HepG2 (cell line): ENCODE measurements around the gene NRSN2. TPM values are rescaled to one million over a fixed set of nuclear protein-coding genes. Genes with fewer than 3 reads are reported as not detected.

Experiments used
- ERF ChIP-seq: IDR thresholded peaks from 2 replicates; pipeline ENCODE4 v1.6.1; 2018; ENCODE audit warnings: missing biosample characterization, missing genetic modification reagents
- FOXK1 ChIP-seq: sonication (generic); formaldehyde crosslinking; IDR thresholded peaks from 2 replicates; pipeline ENCODE4 v1.4.0; 2020; ENCODE audit warnings: low read depth, missing genetic modification reagents, borderline replicate concordance
- KLF15 ChIP-seq: sonication (generic); formaldehyde crosslinking; IDR thresholded peaks from 2 replicates; pipeline ENCODE4 v1.8.1; 2023; ENCODE audit warnings: borderline replicate concordance, mild to moderate bottlenecking, inconsistent platforms, missing genetic modification reagents, mixed read lengths
- PHF8 ChIP-seq: sonication (generic); formaldehyde crosslinking; IDR thresholded peaks from 2 replicates; pipeline ENCODE4 v1.5.0; 2020; ENCODE audit warnings: missing genetic modification reagents
- ZFP36L1 ChIP-seq: sonication (generic); formaldehyde crosslinking; IDR thresholded peaks from 2 replicates; pipeline ENCODE4 v1.8.0; 2022; ENCODE audit warnings: mild to moderate bottlenecking, missing genetic modification reagents, moderate library complexity
- polyA plus RNA-seq, 8 experiments: library from polyadenylated mRNA; depleted of rRNA in 3 of 8; stranded (reverse) in 7 of 8; unstranded in 1 of 8; fragments of >200 nt; fragmentation: Illumina TruSeq in 4 of 8; extraction: Trizol in 4 of 8; gene quantifications; 2 replicates each; pipeline versions ENCODE4 v1.2.1 to v1.2.3, GENCODE V29; 2011 to 2016; ENCODE audit warnings: low read depth in 4 of 8, missing spikeins in 1 of 8, mixed read lengths in 1 of 8; ENCODE audit not compliant: insufficient read depth in 1 of 8
- total RNA-seq, 5 experiments: library from RNA; depleted of rRNA; stranded (reverse); fragments of >200 nt; fragmentation: Illumina TruSeq; extraction: Trizol; gene quantifications; 2 replicates each; pipeline ENCODE4 v1.2.3, GENCODE V29; 2016; ENCODE audit warnings: low read depth in 1 of 5
- TF ChIP-seq, protein P1 (sequence below): sonication (generic); formaldehyde crosslinking; IDR thresholded peaks from 2 replicates; pipeline ENCODE4 v1.4.0; 2020; ENCODE audit warnings: missing genetic modification reagents
- TF ChIP-seq, protein P2 (sequence below): sonication (generic); formaldehyde crosslinking; IDR thresholded peaks from 2 replicates; pipeline ENCODE4 v1.5.0; 2020; ENCODE audit warnings: missing genetic modification reagents, mild to moderate bottlenecking, borderline replicate concordance
- TF ChIP-seq, protein P3 (sequence below), 2 experiments: fragments of 450-650 bp in 1 of 2; sonication (generic) in 1 of 2; formaldehyde crosslinking in 1 of 2; IDR thresholded peaks; 2 replicates each; pipeline versions ENCODE4 v1.6.1 to v1.8.0; 2016 to 2022; ENCODE audit warnings: antibody characterized with exemption in 1 of 2, mild to moderate bottlenecking in 1 of 2, missing genetic modification reagents in 1 of 2
- TF ChIP-seq, protein P4 (sequence below): sonication (generic); formaldehyde crosslinking; IDR thresholded peaks from 2 replicates; pipeline ENCODE4 v1.4.0; 2020; ENCODE audit warnings: missing genetic modification reagents

Gene NRSN2
- total and polyA plus RNA-seq, 2 of the 13 experiments (the other 11 are each of a cell fraction or from before 2014, with no cell fraction given), result 32.3 to 49.4 TPM

DNA sequence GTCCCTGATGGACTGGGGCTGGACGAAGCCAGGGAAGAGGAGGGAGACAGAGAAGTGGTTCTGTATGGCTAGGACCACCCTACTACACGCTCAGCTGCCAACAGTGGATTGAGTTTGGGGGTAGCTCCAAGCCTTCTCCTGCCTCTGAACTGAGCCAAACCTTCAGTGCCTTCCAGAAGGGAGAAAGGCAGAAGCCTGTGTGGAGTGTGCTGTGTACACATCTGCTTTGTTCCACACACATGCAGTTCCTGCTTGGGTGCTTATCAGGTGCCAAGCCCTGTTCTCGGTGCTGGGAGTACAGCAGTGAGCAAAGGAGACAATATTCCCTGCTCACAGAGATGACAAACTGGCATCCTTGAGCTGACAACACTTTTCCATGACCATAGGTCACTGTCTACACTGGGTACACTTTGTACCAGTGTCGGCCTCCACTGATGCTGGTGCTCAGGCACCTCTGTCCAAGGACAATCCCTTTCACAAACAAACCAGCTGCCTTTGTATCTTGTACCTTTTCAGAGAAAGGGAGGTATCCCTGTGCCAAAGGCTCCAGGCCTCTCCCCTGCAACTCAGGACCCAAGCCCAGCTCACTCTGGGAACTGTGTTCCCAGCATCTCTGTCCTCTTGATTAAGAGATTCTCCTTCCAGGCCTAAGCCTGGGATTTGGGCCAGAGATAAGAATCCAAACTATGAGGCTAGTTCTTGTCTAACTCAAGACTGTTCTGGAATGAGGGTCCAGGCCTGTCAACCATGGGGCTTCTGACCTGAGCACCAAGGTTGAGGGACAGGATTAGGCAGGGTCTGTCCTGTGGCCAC is 49.9 kb downstream of the NRSN2 start (continued):
- TF ChIP-seq, protein P1, sequence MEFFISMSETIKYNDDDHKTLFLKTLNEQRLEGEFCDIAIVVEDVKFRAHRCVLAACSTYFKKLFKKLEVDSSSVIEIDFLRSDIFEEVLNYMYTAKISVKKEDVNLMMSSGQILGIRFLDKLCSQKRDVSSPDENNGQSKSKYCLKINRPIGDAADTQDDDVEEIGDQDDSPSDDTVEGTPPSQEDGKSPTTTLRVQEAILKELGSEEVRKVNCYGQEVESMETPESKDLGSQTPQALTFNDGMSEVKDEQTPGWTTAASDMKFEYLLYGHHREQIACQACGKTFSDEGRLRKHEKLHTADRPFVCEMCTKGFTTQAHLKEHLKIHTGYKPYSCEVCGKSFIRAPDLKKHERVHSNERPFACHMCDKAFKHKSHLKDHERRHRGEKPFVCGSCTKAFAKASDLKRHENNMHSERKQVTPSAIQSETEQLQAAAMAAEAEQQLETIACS, result no peak
- TF ChIP-seq, protein P2, sequence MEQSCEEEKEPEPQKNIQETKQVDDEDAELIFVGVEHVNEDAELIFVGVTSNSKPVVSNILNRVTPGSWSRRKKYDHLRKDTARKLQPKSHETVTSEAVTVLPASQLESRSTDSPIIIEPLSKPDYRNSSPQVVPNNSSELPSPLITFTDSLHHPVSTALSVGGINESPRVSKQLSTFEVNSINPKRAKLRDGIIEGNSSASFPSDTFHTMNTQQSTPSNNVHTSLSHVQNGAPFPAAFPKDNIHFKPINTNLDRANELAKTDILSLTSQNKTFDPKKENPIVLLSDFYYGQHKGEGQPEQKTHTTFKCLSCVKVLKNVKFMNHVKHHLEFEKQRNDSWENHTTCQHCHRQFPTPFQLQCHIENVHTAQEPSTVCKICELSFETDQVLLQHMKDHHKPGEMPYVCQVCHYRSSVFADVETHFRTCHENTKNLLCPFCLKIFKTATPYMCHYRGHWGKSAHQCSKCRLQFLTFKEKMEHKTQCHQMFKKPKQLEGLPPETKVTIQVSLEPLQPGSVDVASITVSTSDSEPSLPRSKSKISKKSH (CRISPR knock-in tag), result no peak
- TF ChIP-seq ZFP36L1 (CRISPR knock-in tag), result peak; percentile 89; the same call in 1 of the 2 replicates
- peak; percentile 63; the same call in 1 of the 2 replicates for TF ChIP-seq PHF8
- TF ChIP-seq, protein P3, sequence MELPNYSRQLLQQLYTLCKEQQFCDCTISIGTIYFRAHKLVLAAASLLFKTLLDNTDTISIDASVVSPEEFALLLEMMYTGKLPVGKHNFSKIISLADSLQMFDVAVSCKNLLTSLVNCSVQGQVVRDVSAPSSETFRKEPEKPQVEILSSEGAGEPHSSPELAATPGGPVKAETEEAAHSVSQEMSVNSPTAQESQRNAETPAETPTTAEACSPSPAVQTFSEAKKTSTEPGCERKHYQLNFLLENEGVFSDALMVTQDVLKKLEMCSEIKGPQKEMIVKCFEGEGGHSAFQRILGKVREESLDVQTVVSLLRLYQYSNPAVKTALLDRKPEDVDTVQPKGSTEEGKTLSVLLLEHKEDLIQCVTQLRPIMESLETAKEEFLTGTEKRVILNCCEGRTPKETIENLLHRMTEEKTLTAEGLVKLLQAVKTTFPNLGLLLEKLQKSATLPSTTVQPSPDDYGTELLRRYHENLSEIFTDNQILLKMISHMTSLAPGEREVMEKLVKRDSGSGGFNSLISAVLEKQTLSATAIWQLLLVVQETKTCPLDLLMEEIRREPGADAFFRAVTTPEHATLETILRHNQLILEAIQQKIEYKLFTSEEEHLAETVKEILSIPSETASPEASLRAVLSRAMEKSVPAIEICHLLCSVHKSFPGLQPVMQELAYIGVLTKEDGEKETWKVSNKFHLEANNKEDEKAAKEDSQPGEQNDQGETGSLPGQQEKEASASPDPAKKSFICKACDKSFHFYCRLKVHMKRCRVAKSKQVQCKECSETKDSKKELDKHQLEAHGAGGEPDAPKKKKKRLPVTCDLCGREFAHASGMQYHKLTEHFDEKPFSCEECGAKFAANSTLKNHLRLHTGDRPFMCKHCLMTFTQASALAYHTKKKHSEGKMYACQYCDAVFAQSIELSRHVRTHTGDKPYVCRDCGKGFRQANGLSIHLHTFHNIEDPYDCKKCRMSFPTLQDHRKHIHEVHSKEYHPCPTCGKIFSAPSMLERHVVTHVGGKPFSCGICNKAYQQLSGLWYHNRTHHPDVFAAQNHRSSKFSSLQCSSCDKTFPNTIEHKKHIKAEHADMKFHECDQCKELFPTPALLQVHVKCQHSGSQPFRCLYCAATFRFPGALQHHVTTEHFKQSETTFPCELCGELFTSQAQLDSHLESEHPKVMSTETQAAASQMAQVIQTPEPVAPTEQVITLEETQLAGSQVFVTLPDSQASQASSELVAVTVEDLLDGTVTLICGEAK (IDR thresholded peaks at IDR 0.05), result no peak
- TF ChIP-seq, protein P3 (CRISPR knock-in tag; IDR thresholded peaks at IDR 0.05), result peak; percentile 81
- TF ChIP-seq, protein P4, sequence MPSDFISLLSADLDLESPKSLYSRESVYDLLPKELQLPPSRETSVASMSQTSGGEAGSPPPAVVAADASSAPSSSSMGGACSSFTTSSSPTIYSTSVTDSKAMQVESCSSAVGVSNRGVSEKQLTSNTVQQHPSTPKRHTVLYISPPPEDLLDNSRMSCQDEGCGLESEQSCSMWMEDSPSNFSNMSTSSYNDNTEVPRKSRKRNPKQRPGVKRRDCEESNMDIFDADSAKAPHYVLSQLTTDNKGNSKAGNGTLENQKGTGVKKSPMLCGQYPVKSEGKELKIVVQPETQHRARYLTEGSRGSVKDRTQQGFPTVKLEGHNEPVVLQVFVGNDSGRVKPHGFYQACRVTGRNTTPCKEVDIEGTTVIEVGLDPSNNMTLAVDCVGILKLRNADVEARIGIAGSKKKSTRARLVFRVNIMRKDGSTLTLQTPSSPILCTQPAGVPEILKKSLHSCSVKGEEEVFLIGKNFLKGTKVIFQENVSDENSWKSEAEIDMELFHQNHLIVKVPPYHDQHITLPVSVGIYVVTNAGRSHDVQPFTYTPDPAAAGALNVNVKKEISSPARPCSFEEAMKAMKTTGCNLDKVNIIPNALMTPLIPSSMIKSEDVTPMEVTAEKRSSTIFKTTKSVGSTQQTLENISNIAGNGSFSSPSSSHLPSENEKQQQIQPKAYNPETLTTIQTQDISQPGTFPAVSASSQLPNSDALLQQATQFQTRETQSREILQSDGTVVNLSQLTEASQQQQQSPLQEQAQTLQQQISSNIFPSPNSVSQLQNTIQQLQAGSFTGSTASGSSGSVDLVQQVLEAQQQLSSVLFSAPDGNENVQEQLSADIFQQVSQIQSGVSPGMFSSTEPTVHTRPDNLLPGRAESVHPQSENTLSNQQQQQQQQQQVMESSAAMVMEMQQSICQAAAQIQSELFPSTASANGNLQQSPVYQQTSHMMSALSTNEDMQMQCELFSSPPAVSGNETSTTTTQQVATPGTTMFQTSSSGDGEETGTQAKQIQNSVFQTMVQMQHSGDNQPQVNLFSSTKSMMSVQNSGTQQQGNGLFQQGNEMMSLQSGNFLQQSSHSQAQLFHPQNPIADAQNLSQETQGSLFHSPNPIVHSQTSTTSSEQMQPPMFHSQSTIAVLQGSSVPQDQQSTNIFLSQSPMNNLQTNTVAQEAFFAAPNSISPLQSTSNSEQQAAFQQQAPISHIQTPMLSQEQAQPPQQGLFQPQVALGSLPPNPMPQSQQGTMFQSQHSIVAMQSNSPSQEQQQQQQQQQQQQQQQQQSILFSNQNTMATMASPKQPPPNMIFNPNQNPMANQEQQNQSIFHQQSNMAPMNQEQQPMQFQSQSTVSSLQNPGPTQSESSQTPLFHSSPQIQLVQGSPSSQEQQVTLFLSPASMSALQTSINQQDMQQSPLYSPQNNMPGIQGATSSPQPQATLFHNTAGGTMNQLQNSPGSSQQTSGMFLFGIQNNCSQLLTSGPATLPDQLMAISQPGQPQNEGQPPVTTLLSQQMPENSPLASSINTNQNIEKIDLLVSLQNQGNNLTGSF (CRISPR knock-in tag), result 0 out of 2 replicates have a peak, but pooled peaks have one; percentile 63
- peak; percentile 72; the same call in 1 of the 2 replicates for TF ChIP-seq FOXK1 (CRISPR knock-in tag)
- peak; percentile 96 for TF ChIP-seq ERF (CRISPR knock-in tag)
- TF ChIP-seq KLF15 (CRISPR knock-in tag), result no peak; the same call in 1 of the 2 replicates
